ENCODE data around the gene TRMT61A.

TRMT61A gene

DNA sequence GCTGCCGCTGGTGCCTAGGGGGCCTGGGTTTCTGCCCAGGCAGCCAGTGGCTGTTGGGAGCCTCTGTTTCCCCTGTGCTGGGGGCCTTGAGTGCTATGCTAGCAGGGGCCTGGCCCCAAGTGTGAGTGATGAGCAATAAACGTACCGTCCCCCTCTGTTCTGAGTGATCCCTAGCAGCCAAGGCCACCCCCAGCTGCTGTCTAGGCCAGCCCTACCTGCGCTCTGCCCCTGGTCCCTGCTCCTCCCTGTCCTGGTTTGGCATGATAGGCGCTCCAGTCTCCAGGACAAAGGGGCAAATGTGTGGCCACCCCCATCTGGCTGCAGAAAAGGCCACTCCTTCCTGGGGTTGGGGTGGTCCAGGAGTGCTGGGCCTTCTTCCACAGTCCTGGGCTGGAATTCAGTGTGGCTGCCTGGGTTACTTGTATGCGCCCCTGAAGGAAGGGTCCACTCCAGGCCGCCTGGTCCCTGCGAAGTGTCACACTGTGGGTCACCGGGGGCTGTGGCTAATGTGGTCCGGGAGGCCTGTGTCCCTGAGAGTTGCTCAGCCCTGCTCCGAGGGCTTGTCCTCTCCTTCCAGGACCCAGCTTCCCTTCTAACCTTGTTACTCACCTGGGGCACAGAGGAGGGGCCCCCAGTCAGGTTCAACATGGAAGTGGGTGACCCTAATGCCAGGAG lies 7.0 kb downstream of the TRMT61A start:
- DNase-seq, result no peak

- no peak for DNase-seq
Measured at GRCh38 chr14:103536693-103537092, 7.7 kb downstream of the TRMT61A start.

DNA sequence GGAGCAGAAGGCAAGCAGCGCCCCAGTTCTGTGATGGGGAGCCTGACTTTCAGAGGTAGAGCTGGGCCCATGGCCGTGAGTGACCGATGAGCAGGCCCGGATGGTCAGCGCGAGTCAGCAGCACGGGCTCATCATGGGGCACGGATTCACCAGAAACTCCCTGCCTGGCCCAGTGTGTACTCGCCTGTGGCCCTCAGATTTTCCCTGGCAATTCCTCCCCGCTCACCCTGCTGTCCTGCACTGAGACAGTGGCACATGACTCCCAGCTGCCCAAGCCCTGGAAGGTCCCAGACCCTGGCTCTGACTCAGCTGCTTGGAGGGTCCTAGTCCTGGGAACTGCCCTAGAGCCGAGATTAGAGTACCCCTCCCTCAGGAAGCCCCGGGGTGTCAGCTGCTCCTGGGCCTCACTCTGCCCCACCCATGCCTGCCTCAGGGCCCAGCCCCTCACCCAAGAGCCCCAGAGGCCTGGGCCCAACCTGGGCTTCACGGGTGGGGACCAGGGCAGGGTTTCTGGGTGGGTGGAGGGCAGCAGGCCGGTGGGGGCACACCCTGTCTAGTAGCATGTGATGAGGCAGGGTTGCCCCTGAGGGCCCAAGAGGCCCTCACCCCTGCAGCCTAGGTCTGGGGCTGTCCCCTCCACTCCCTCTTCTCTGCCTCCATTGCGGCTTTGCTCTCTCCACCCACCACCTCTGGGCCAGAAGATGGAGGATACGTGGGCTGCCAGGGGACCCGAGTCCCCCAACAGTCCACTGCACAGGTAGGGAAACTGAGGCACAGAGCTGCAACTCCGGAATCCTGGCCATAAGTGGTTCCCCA lies 8.4 kb downstream of the TRMT61A start:
- no peak for DNase-seq

DNA sequence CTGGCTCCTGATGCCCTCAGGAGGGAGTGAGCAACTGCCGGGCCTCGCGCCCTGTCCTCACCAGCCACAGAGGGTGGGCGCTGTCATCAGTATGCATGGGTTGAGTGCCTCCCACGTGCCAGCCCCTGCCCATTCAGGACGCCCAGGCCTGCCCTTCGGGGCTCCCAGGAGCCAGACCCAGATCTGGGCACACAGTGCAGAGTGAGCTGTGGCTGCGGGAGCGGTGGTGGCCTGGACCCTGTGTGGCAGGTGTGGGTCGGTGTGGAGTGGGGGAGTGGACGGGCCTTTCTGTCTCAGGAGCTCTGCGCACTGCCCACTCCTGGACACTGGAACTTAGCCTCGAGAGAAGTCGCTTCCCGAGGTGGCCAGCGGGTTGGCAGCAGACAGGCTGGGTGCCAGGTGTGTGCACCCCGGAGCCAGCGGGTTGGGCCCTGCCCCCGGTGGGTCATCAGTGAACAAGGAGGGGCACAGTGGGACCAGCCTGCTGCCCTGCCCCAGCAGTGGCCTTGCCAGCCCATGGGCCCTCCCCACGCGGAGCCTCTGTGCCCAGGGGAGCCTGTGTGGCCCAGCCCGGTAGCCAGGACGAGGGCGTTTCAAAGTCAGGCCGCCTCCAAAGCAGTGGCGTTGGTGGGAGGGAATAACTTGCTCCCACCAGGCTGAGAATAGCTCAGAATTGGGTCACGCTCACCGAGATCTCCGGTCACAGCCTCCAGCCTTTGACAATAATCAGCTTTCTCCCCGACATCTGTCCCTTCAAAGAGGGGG lies 9.5 kb downstream of the TRMT61A start:
- DNase-seq, result no peak

GRCh38 chr14:103539056-103539825 lies 10.2 kb downstream of the TRMT61A start:
- no peak for DNase-seq

DNA sequence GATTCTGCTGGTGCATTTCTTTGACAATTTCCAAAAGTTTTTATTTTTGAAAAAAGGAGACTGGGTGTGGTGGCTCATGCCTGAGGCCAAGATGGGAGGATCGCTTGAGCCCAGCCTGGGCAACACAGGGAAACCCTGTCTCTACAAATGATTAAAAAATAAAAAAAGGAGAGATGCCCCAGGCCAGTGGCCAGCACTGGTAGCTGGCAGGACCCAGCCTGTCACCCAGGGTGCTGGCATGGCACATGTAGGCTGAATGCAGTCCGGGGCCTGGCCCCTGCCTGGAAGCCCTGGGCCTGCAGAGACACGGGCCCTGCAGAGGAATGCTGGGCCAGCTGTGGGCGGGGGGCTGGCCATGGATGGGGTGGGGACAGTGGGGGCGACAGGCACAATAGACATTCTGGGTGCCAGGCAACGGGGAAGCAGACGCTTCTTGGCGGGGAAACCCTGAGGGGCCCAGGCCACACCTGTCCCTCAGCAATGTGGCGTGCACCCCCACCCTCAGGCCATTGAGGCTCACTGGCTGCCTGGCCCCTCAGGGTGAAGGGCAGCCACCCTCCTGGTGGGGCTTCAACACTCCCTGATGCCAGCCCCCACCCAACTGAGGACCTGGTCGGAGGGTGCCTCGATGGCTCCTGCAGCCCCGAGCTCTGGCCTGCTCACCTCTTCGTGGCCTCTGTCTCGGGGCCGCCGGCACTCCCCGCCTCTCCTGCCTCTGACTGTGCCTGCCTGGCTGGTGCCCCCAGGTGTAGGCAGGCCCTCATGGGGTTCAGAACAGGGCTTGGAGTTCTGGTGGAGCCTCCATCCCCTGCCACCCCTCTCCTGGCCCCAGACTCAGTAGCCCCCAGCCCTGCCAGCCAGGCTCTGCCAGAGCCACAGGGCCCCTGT lies 12.1 kb downstream of the TRMT61A start:
- no peak for DNase-seq

GRCh38 chr14:103541709-103542604 lies 13.0 kb downstream of the TRMT61A start:
- DNase-seq, result no peak

- no peak for DNase-seq
Measured at GRCh38 chr14:103542605-103543088, 13.7 kb downstream of the TRMT61A start.

- DNase-seq, result no peak
Measured at GRCh38 chr14:103543140-103543539, 14.1 kb downstream of the TRMT61A start.

DNA sequence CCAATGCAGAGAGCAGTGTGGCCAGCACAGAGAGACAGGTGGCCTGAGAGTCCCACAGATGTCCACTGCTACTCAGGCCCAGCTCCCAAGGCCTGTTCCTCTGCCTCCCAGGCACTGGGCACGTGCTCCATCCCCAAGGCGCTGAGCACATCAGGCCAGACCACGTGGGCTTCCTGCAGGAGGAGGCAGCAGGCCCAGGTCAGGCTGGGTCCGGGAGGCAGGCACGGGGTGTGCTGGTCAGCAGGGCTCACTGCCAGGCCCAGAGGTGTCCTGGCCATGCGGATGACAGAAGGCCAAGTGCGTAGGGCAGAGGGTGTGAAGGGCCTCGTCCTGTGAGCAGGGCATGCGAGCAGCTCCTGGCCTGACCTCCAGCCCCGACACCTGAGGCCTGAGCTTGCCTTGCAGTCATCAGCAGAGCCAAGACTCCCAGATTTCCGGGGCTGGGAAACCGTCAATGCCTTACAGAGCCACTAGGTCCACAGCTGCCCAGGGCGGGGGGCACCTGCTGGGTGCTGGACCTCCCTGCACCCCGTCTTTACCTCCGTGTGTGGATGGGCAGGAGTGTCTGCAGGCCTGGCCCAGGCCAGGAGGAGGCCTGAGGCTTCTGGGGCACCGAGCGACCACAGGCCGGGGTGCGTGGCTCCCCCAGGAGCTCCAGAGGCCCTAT lies 14.9 kb downstream of the TRMT61A start:
- DNase-seq, result no peak

GRCh38 chr14:103544388-103545218 lies 15.6 kb downstream of the TRMT61A start:
- no peak for DNase-seq

GRCh38 chr14:103545219-103545914 lies 16.4 kb downstream of the TRMT61A start:
- DNase-seq, result no peak

DNA sequence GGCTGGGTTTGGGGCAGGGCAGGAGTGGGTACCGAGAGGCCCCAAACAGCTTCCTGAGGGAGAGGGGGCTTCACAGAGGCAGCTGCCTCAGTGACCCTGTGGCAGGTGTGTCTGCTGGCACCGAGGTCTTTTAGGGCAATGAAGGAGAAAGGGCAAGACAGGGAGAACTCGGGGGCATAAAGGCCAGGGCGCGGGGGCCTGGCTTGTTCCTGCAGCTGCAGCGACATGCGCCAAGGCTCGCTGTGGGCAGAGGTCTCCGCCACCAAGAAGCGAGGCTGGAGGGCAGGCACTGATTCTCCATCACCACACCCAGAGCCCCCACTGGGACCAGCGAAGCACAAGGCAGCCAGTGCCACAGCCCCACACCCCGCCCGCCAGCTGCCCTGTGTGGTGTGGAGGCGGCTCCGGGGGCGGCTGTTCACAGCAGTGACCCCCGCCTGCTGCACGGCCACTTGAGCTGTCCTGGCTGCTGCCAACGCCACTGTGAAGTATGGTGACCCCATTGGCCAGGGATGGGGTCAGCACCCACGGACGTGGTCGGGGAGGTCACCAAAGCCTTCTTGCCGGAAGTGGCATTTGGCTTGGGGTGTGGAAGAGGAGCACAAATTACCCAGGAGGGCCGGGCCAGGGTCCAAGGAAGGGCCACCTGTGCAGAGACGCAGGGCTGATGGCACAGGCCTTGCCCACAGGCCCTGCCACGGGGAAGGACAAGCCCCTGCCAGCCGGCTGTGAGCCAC lies 17.1 kb downstream of the TRMT61A start:
- DNase-seq, result no peak

DNA sequence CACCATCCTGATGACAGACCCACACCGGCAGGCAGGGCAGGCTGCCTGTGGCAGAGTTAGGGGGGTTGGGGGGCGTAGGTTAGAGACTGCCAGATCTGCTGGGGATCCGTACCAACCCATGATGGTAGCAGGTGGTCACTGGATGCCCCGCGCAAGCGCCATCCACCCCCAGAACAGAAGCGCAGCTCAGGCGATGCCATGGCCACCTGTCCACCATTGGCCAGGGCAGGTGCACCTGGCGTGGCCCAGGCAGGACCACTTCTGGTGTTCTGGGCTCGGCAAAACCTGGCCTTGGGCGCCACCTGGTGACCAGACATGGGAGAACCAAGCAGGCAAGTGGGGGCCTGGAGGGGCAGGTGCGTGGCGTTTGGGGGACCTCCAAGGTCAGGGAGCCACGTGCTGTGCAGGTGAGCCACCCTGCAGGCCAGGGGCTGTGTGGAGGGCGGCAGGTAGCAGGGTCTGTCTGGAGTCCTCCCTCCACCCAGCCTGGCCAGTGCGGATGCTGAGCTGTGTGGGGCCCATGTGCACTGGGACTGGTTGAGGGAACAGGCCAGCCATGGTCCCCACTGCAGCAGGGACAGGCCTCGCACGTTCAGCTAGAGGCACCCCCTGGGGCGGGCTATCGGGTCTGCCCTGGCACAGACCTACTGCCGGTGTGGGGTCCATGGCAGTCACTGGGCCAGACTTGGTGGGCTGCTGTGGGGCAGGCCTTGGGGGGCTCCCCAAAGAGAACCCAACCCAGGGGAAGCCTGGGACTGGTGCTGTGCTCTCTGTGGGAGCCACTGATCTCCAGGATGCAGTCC lies 17.9 kb downstream of the TRMT61A start:
- peak; percentile 66 to 73 for DNase-seq

DNA sequence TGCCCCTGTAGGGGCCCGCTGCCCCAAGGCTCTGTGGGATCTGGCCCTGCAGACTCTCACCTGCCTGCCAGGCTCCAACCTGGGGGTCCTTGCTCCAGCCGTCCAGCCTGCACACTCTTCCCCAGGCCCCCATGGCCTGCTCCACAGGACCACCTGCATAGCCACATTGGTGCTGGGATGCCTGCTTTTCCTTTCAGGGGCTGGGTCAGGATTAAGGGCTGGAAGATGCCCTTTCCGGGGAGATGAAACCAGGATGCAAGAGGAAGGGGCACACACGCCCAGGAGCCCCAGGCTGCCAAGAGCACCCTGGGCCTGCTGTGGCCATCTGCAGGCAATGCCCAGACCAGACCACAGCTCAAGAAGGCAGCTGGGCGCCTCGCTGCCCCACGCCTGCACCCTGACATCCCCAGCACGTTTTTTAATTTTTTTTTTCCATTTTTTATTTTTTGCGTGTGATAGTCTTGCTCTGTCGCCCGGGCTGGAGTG lies 18.5 kb downstream of the TRMT61A start:
- DNase-seq, result no peak

GRCh38 chr14:103547941-103548462 lies 19.0 kb downstream of the TRMT61A start:
- DNase-seq, result no peak

Data from stimulated activated CD4-positive, alpha-beta T cell treated with anti-CD3 and anti-CD28 coated beads, Interleukin-4, amount 100 ng/mL, for 4 hours (primary cell).